H1 (cell line): ENCODE measurements around the gene CACNA2D3. TPM values are rescaled to one million over a fixed set of nuclear protein-coding genes. Genes with fewer than 3 reads are reported as not detected.

Experiments
- CBX5 ChIP-seq: fragments of 300-800, 300-1000 bp; sonication (generic); IDR thresholded peaks from 2 replicates; pipeline ENCODE4 v1.7.1; 2016; ENCODE audit warnings: antibody characterized with exemption, low read length, low read depth
- SAP30 ChIP-seq: fragments of 300-600 bp; sonication (generic); IDR thresholded peaks from 2 replicates; pipeline ENCODE4 v1.7.1; 2012; ENCODE audit warnings: low read length, moderate library complexity, mild to moderate bottlenecking, inconsistent platforms; ENCODE audit not compliant: insufficient read depth, insufficient replicate concordance
- SIN3A ChIP-seq, 2 experiments: IDR thresholded peaks in 1 of 2; conservative IDR thresholded peaks in 1 of 2; 2 replicates each; pipeline ENCODE4 v1.6.1; 2011 to 2012; ENCODE audit warnings: low read length in 2 of 2, improper control_type of control experiment in 1 of 2, low read depth in 1 of 2, mild to moderate bottlenecking in 1 of 2
- polyA plus RNA-seq, 7 experiments: library from polyadenylated mRNA; depleted of rRNA in 3 of 7; stranded (reverse) in 5 of 7; unstranded in 2 of 7; fragments of >200 nt in 5 of 7; fragments of 200-250 nt in 2 of 7; gene quantifications; 1 replicate in 5 of 7; 2 replicates in 1 of 7; 4 replicates in 1 of 7; pipeline versions ENCODE4 v1.2.1 to v1.2.3, GENCODE V29; 2011 to 2013; ENCODE audit warnings: missing spikeins in 2 of 7, mixed read lengths in 2 of 7
- total RNA-seq: library from RNA; stranded (reverse); fragmentation: NEBNext Ultra II Directional; extraction: Animal tissue kit (Norgen Biotek cat#: 25700); gene quantifications from 2 replicates; pipeline ENCODE4 v1.2.1, GENCODE V29; 2021

Gene CACNA2D3
- total and polyA plus RNA-seq, 2 of the 8 experiments (the other 6 are each of a cell fraction or from before 2014, with no cell fraction given): 1.5 to 1.8 TPM

GRCh38 chr3:54831112-54831511 lies 708.8 kb downstream of the CACNA2D3 start (continued):
- TF ChIP-seq SAP30 (no peak), CBX5 (no peak), SIN3A (conservative IDR thresholded peaks at IDR 0.05 in 1 of 2, IDR thresholded peaks at IDR 0.05 in 1 of 2; ENCODE audit: low read depth in 1 of 2, low read length in 2 of 2) (no peak)
- TF ChIP-seq, all 59 proteins: peak for 0
